22Rv1 (cell line): ENCODE results near the gene KRT86.

Experiments used
- H3K27ac ChIP-seq: fragments of 450-650 bp; 2 replicates; pipeline ENCODE4 v1.5.1; 2017
- CTCF ChIP-seq: fragments of 450-650 bp; IDR thresholded peaks from 2 replicates; pipeline ENCODE4 v1.5.1; 2017; ENCODE audit warnings: mild to moderate bottlenecking
- ZFX ChIP-seq: fragments of 450-650 bp; IDR thresholded peaks from 2 replicates; pipeline ENCODE4 v1.6.1; 2017; ENCODE audit warnings: antibody characterized with exemption, borderline replicate concordance

KRT86 gene

GRCh38 chr12:52278575-52279421 is 4.4 kb downstream of the KRT86 start:
- TF ChIP-seq ZFX (no peak), CTCF (peak; percentile 100)
- no peak overlapping the region for H3K27ac ChIP-seq

- TF ChIP-seq CTCF (0 out of 2 replicates have a peak, but pooled peaks have one; percentile 36), ZFX (no peak)
- peak overlapping the region; percentile 46 for H3K27ac ChIP-seq
These were observed 5.2 kb downstream of the KRT86 start for GRCh38 chr12:52279422-52280318.

- H3K27ac ChIP-seq = peak overlapping the region; percentile 46
- TF ChIP-seq ZFX = no peak
- TF ChIP-seq CTCF = no peak
These were observed 5.9 kb downstream of the KRT86 start for GRCh38 chr12:52280319-52280795.

- peak overlapping the region; percentile 46 for H3K27ac ChIP-seq
- TF ChIP-seq CTCF = no peak
- TF ChIP-seq ZFX = no peak
These were observed 6.5 kb downstream of the KRT86 start for GRCh38 chr12:52280796-52281560.

- TF ChIP-seq ZFX (no peak), CTCF (no peak)
- H3K27ac ChIP-seq = no peak overlapping the region
These were observed 10.2 kb downstream of the KRT86 start for GRCh38 chr12:52284562-52285171.

- TF ChIP-seq CTCF (no peak), ZFX (no peak)
- no peak overlapping the region for H3K27ac ChIP-seq
These were observed 10.8 kb downstream of the KRT86 start for GRCh38 chr12:52285172-52285745.
